ENCODE measurements around the gene ITPRIPL2. TPM values are rescaled to one million over a fixed set of nuclear protein-coding genes. Genes with fewer than 3 reads are reported as not detected.

Gene ITPRIPL2
- total and polyA plus RNA-seq, 9 donors = 12.9 to 40.6 (median 22.0) TPM

GRCh38 chr16:19142939-19143598 is 29.3 kb downstream of the ITPRIPL2 start:
- Histone ChIP-seq H3K4me3 (ENCODE audit: low read length) (no peak overlapping the region), H3K36me3 (ENCODE audit: control insufficient read depth, insufficient read depth, low read length) (no peaks in the 10 kb centered on the region), H3K4me1 (ENCODE audit: control insufficient read depth, insufficient read depth, low read length) (peaks cover 5% of the 10 kb centered on the region), H3K27me3 (ENCODE audit: control insufficient read depth, insufficient read depth, low read length) (no peaks in the 10 kb centered on the region), H3K9me3 (replicated peaks; ENCODE audit: control insufficient read depth, low read depth, low read length) (peaks cover 5% of the 10 kb centered on the region), H3K27ac (ENCODE audit: low read length) (no peak overlapping the region)
- DNase-seq = no peak
- WGBS (ENCODE audit: insufficient coverage) = 79% methylated on average over 8 of the region's 8 CpGs

DNA sequence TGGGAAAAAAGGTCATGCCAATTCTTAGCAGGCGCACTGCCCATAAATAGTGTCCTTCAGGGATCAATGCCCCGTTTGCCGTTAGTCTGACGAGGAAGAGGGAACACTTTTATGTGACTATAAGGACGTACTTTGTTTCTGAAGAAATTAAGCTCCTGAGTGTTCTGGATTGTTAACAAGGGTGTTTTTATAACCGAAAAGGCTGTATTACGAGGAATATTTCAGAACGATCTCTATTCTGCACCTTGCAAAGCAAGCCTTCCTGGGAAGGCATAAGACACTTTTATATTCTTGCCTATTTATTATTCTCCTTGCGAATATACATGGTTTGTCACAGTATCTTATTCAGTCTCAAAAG is 29.8 kb downstream of the ITPRIPL2 start:
- H3K4me3 ChIP-seq (ENCODE audit: low read length) = no peak overlapping the region
- peaks cover 1% of the 10 kb centered on the region for H3K4me1 ChIP-seq (ENCODE audit: control insufficient read depth, insufficient read depth, low read length)
- H3K36me3 ChIP-seq (ENCODE audit: control insufficient read depth, insufficient read depth, low read length) = no peaks in the 10 kb centered on the region
- DNase-seq = no peak
- H3K27me3 ChIP-seq (ENCODE audit: control insufficient read depth, insufficient read depth, low read length) = no peaks in the 10 kb centered on the region
- peaks cover 5% of the 10 kb centered on the region for H3K9me3 ChIP-seq (replicated peaks; ENCODE audit: control insufficient read depth, low read depth, low read length)
- H3K27ac ChIP-seq (ENCODE audit: low read length) = no peak overlapping the region
- 61% methylated on average over 5 of the region's 9 CpGs for WGBS (ENCODE audit: insufficient coverage)

- Histone ChIP-seq H3K4me1 (ENCODE audit: control insufficient read depth, insufficient read depth, low read length) (no peaks in the 10 kb centered on the region), H3K27ac (ENCODE audit: low read length) (no peak overlapping the region), H3K36me3 (ENCODE audit: control insufficient read depth, insufficient read depth, low read length) (no peaks in the 10 kb centered on the region), H3K4me3 (ENCODE audit: low read length) (no peak overlapping the region), H3K9me3 (replicated peaks; ENCODE audit: control insufficient read depth, low read depth, low read length) (peaks cover 5% of the 10 kb centered on the region), H3K27me3 (ENCODE audit: control insufficient read depth, insufficient read depth, low read length) (no peaks in the 10 kb centered on the region)
- DNase-seq = no peak
- no CpG with 5 or more reads among the region's 3 CpGs for WGBS (ENCODE audit: insufficient coverage)
Measured at GRCh38 chr16:19145010-19145409, 31.2 kb downstream of the ITPRIPL2 start.

DNA sequence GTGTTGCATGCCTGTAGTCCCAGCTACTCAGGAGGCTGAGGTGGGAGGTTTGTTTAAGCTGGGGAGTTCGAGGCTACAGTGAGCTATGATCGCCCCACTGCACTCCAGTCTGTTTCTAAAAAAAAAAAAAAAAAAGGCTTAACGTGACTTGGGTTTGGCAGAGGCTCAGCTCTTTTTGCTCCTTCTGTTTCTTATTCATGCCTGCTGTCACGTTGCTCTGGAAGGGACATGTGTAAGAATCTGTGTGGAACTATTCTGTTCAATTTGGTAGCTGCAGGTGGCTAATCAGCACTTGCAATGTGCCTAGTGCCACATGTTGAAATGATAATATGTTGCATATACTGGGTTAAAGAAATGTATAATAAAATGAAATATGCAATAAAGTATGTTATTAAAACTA is 33.4 kb downstream of the ITPRIPL2 start:
- Histone ChIP-seq H3K4me1 (ENCODE audit: control insufficient read depth, insufficient read depth, low read length) (no peaks in the 10 kb centered on the region), H3K9me3 (replicated peaks; ENCODE audit: control insufficient read depth, low read depth, low read length) (peaks cover 5% of the 10 kb centered on the region), H3K27me3 (ENCODE audit: control insufficient read depth, insufficient read depth, low read length) (no peaks in the 10 kb centered on the region), H3K4me3 (ENCODE audit: low read length) (no peak overlapping the region), H3K36me3 (ENCODE audit: control insufficient read depth, insufficient read depth, low read length) (no peaks in the 10 kb centered on the region), H3K27ac (ENCODE audit: low read length) (no peak overlapping the region)
- DNase-seq = no peak
- WGBS (ENCODE audit: insufficient coverage) = 22% methylated on average over 1 of the region's 4 CpGs

- Histone ChIP-seq H3K27ac (ENCODE audit: low read length) (no peak overlapping the region), H3K36me3 (ENCODE audit: control insufficient read depth, insufficient read depth, low read length) (no peaks in the 10 kb centered on the region), H3K4me1 (ENCODE audit: control insufficient read depth, insufficient read depth, low read length) (no peaks in the 10 kb centered on the region), H3K9me3 (replicated peaks; ENCODE audit: control insufficient read depth, low read depth, low read length) (peaks cover 5% of the 10 kb centered on the region), H3K27me3 (ENCODE audit: control insufficient read depth, insufficient read depth, low read length) (no peaks in the 10 kb centered on the region), H3K4me3 (ENCODE audit: low read length) (no peak overlapping the region)
- no peak for DNase-seq
- WGBS (ENCODE audit: insufficient coverage) = no CpG with 5 or more reads among the region's 4 CpGs
Measured at GRCh38 chr16:19147627-19148026, 33.9 kb downstream of the ITPRIPL2 start.

DNA sequence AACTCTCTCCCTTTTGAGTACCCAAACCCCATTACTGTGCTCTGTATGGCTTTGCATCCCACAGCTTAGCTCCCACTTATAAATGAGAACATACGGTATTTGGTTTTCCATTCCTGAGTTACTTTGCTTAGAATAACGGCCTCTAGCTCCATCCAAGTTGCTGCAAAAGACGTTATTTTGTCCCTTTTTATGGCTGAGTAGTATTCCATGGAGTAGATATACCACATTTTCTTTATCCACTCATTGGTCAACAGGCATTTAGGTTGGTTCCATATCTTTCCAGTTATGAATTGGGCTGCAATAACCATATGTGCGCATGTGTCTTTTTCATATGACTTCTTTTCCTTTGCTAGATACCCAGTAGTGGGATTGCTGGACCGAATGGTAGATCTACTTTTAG is 34.4 kb downstream of the ITPRIPL2 start:
- DNase-seq = no peak

DNA sequence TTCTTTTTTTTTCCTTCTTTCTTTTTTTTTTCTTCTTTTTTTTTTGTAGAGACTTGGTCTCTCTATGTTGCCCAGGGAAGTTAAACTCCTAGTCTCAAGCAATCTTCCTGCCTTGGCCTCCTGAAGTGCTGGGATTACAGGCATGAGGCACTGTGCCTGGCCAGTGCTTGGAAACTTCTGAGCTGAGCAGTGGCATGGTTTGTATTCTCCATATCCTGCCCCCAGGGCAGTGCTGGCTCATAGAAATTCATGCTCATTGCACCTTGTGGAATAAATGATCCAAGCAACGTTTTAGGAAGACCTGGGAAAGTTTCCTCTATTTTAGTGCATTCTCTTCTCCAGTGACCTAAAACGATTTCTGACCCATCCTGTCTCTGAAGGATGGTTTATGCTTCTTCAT is 37.5 kb downstream of the ITPRIPL2 start:
- H3K36me3 ChIP-seq (ENCODE audit: control insufficient read depth, insufficient read depth, low read length) = no peaks in the 10 kb centered on the region
- 33% methylated on average over 1 of the region's 2 CpGs for WGBS (ENCODE audit: insufficient coverage)
- no peak overlapping the region for H3K27ac ChIP-seq (ENCODE audit: low read length)

More for the DNA sequence above, 34.4 kb downstream of the ITPRIPL2 start:
- no peak overlapping the region for H3K4me3 ChIP-seq (ENCODE audit: low read length)
- H3K27me3 ChIP-seq (ENCODE audit: control insufficient read depth, insufficient read depth, low read length) = no peaks in the 10 kb centered on the region
- WGBS (ENCODE audit: insufficient coverage) = no CpG with 5 or more reads among the region's 5 CpGs
- H3K36me3 ChIP-seq (ENCODE audit: control insufficient read depth, insufficient read depth, low read length) = no peaks in the 10 kb centered on the region
- H3K9me3 ChIP-seq (replicated peaks; ENCODE audit: control insufficient read depth, low read depth, low read length) = peaks cover 5% of the 10 kb centered on the region
- no peak overlapping the region for H3K27ac ChIP-seq (ENCODE audit: low read length)
- no peaks in the 10 kb centered on the region for H3K4me1 ChIP-seq (ENCODE audit: control insufficient read depth, insufficient read depth, low read length)

GRCh38 chr16:19152042-19152441 is 38.3 kb downstream of the ITPRIPL2 start:
- no CpG with 5 or more reads among the region's 1 CpG for WGBS (ENCODE audit: insufficient coverage)
- H3K4me3 ChIP-seq (ENCODE audit: low read length) = no peak overlapping the region
- H3K27ac ChIP-seq (ENCODE audit: low read length) = no peak overlapping the region
- H3K27me3 ChIP-seq (ENCODE audit: control insufficient read depth, insufficient read depth, low read length) = no peaks in the 10 kb centered on the region
- H3K9me3 ChIP-seq (replicated peaks; ENCODE audit: control insufficient read depth, low read depth, low read length) = peaks cover 5% of the 10 kb centered on the region
- H3K4me1 ChIP-seq (ENCODE audit: control insufficient read depth, insufficient read depth, low read length) = no peaks in the 10 kb centered on the region
- no peaks in the 10 kb centered on the region for H3K36me3 ChIP-seq (ENCODE audit: control insufficient read depth, insufficient read depth, low read length)
- no peak for DNase-seq

More for the DNA sequence above, 37.5 kb downstream of the ITPRIPL2 start:
- no peak for DNase-seq
- H3K27me3 ChIP-seq (ENCODE audit: control insufficient read depth, insufficient read depth, low read length) = no peaks in the 10 kb centered on the region
- no peaks in the 10 kb centered on the region for H3K4me1 ChIP-seq (ENCODE audit: control insufficient read depth, insufficient read depth, low read length)
- no peak overlapping the region for H3K4me3 ChIP-seq (ENCODE audit: low read length)
- H3K9me3 ChIP-seq (replicated peaks; ENCODE audit: control insufficient read depth, low read depth, low read length) = peaks cover 5% of the 10 kb centered on the region

DNA sequence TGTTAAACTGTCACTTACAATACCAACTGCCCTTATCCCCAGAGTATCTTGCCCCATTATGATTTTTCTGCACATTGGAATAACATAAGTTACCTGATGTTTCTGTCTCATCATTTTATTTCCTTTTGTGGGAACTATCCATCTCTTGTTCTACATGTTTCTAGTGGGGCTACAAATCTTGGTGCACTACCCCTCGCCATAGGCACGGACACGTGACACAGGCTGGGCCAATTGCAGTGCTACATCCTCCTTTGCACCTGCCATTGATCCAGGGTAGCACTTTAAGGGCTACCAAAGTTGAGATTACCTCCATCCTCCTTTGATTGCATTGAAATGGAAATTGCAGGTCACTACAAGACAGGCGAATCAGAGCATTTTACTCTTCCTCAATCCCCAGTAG is 40.1 kb downstream of the ITPRIPL2 start:
- no peaks in the 10 kb centered on the region for H3K27me3 ChIP-seq (ENCODE audit: control insufficient read depth, insufficient read depth, low read length)
- no peak overlapping the region for H3K27ac ChIP-seq (ENCODE audit: low read length)
- H3K4me1 ChIP-seq (ENCODE audit: control insufficient read depth, insufficient read depth, low read length) = no peaks in the 10 kb centered on the region
- no peaks in the 10 kb centered on the region for H3K9me3 ChIP-seq (replicated peaks; ENCODE audit: control insufficient read depth, low read depth, low read length)
- no peaks in the 10 kb centered on the region for H3K36me3 ChIP-seq (ENCODE audit: control insufficient read depth, insufficient read depth, low read length)
- 44% methylated on average over 3 of the region's 4 CpGs for WGBS (ENCODE audit: insufficient coverage)
- DNase-seq = no peak
- no peak overlapping the region for H3K4me3 ChIP-seq (ENCODE audit: low read length)

GRCh38 chr16:19162085-19162484 is 48.3 kb downstream of the ITPRIPL2 start:
- H3K4me1 ChIP-seq (ENCODE audit: control insufficient read depth, insufficient read depth, low read length) = no peaks in the 10 kb centered on the region
- H3K36me3 ChIP-seq (ENCODE audit: control insufficient read depth, insufficient read depth, low read length) = no peaks in the 10 kb centered on the region
- DNase-seq = peak; percentile 23
- WGBS (ENCODE audit: insufficient coverage) = 21% methylated on average over 1 of the region's 4 CpGs
- no peaks in the 10 kb centered on the region for H3K27me3 ChIP-seq (ENCODE audit: control insufficient read depth, insufficient read depth, low read length)
- no peaks in the 10 kb centered on the region for H3K9me3 ChIP-seq (replicated peaks; ENCODE audit: control insufficient read depth, low read depth, low read length)
- H3K4me3 ChIP-seq (ENCODE audit: low read length) = no peak overlapping the region
- no peak overlapping the region for H3K27ac ChIP-seq (ENCODE audit: low read length)

DNA sequence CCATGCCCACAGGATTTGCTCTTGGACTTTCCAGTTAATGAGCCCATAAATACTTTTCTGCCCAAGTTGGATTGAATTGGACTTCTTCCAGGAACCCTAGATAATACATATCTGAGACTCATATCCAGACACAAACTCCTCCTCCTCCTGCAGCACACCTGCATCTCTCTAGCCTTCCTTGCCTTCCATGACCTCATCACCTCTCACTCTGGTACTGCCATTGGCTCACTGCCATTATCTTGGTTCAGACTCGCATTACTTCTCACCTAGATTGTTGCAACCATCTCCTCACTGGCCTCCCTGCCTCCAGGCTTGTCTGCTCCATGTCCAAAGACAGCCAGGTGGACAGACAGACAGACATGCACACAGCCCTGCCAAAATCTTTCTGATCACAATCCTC is 49.5 kb downstream of the ITPRIPL2 start:
- no peaks in the 10 kb centered on the region for H3K36me3 ChIP-seq (ENCODE audit: control insufficient read depth, insufficient read depth, low read length)
- no peak overlapping the region for H3K4me3 ChIP-seq (ENCODE audit: low read length)
- no peaks in the 10 kb centered on the region for H3K9me3 ChIP-seq (replicated peaks; ENCODE audit: control insufficient read depth, low read depth, low read length)
- H3K27me3 ChIP-seq (ENCODE audit: control insufficient read depth, insufficient read depth, low read length) = peaks cover 2% of the 10 kb centered on the region
- H3K4me1 ChIP-seq (ENCODE audit: control insufficient read depth, insufficient read depth, low read length) = peaks cover 3% of the 10 kb centered on the region
- WGBS (ENCODE audit: insufficient coverage) = 92% methylated on average over 1 of the region's 1 CpG
- H3K27ac ChIP-seq (ENCODE audit: low read length) = no peak overlapping the region
- DNase-seq = no peak
